ENCODE measurements around the gene RDX.
"Not testable (repeated sequence)": the region's sequence is repeated elsewhere in the genome, so short reads cannot be mapped to it uniquely, and the experiment has no call there.

GRCh38 chr11:110209313-110209694 lies 87.1 kb downstream of the RDX start:
- not testable (repeated sequence) for TF ChIP-seq CTCF (IDR thresholded peaks at IDR 0.05); EZH2 (IDR thresholded peaks at IDR 0.05; ENCODE audit: borderline replicate concordance, insufficient read depth, low read depth, low read length, poor library complexity, severe bottlenecking)
